ENCODE results near the gene AZIN2. TPM values are rescaled to one million over a fixed set of nuclear protein-coding genes. Genes with fewer than 3 reads are reported as not detected.

AZIN2 gene
- total RNA-seq, 1 experiment from 2014 or later = 1.5 TPM

GRCh38 chr1:33036051-33036525 is 44.9 kb upstream of the AZIN2 start:
- ChIA-PET POLR2A (no interaction called here), CTCF (interaction anchor here (0.6 kb wide), 1 partner anchor 27 kb away, joined by 6 read pairs; no protein-coding TSS in a partner anchor)
- H3K36me3 ChIP-seq (ENCODE audit: control insufficient read depth, insufficient read depth, low read length) = no peaks in the 10 kb centered on the region
- BruUV-seq (replicated peaks) = TSS peak; percentile 67
- no peaks in the 10 kb centered on the region for H3K27me3 ChIP-seq (replicated peaks; ENCODE audit: control insufficient read depth, insufficient read depth, low read length)
- peak; percentile 56 to 66 for DNase-seq
- H3K4me1 ChIP-seq = peaks cover 16% of the 10 kb centered on the region
- H3K27me3 Mint-ChIP-seq (ENCODE audit: insufficient read depth, unreplicated experiment) = no peaks in the 10 kb centered on the region
- no peaks in the 10 kb centered on the region for H3K9me3 Mint-ChIP-seq (ENCODE audit: unreplicated experiment)
- H3K27ac Mint-ChIP-seq (ENCODE audit: unreplicated experiment) = peak overlapping the region; percentile 98
- peak overlapping the region; percentile 71 for H3K4me3 ChIP-seq (ENCODE audit: low read depth, low read length)
- TF ChIP-seq CTCF (IDR thresholded peaks at IDR 0.05; ENCODE audit: insufficient read depth in 1 of 2, low read depth in 1 of 2, low read length in 1 of 2, severe bottlenecking in 1 of 2, unreplicated experiment in 1 of 2) = no peak
- peaks cover 40% of the 10 kb centered on the region for H3K36me3 Mint-ChIP-seq (ENCODE audit: insufficient read depth, unreplicated experiment)
- intact Hi-C loops (cut with micrococcal nuclease; ENCODE audit: unreplicated experiment) = loop anchor here (1.0 kb wide), 1 partner anchor 19 kb away; no protein-coding TSS in a partner anchor
- peak overlapping the region; percentile 96 for H3K4me3 Mint-ChIP-seq (ENCODE audit: unreplicated experiment)
- no peaks in the 10 kb centered on the region for H3K9me3 ChIP-seq
- peaks cover 13% of the 10 kb centered on the region for H3K4me1 Mint-ChIP-seq (ENCODE audit: low read depth, unreplicated experiment)

- Mint-ChIP-seq H3K36me3 (ENCODE audit: insufficient read depth, unreplicated experiment) (peaks cover 33% of the 10 kb centered on the region), H3K4me1 (ENCODE audit: low read depth, unreplicated experiment) (peaks cover 13% of the 10 kb centered on the region), H3K4me3 (ENCODE audit: unreplicated experiment) (peak within 1 kb of the TSS; percentile 96), H3K9me3 (ENCODE audit: unreplicated experiment) (no peaks in the 10 kb centered on the region), H3K27me3 (ENCODE audit: insufficient read depth, unreplicated experiment) (no peaks in the 10 kb centered on the region), H3K27ac (ENCODE audit: unreplicated experiment) (peak within 1 kb of the TSS; percentile 98)
- ChIA-PET POLR2A (no interaction called here), CTCF (interaction anchor here (0.6 kb wide), 1 partner anchor 26 kb away, joined by 6 read pairs; no protein-coding TSS in a partner anchor)
- no peaks in the 10 kb centered on the region for H3K36me3 ChIP-seq (ENCODE audit: control insufficient read depth, insufficient read depth, low read length)
- H3K9me3 ChIP-seq = no peaks in the 10 kb centered on the region
- intact Hi-C loops (cut with micrococcal nuclease; ENCODE audit: unreplicated experiment) = loop anchor here (1.0 kb wide), 1 partner anchor 18 kb away; no protein-coding TSS in a partner anchor
- H3K27me3 ChIP-seq (replicated peaks; ENCODE audit: control insufficient read depth, insufficient read depth, low read length) = no peaks in the 10 kb centered on the region
- peak; percentile 93 to 96 for DNase-seq
- H3K4me3 ChIP-seq (ENCODE audit: low read depth, low read length) = peak within 1 kb of the TSS; percentile 71
- peaks cover 16% of the 10 kb centered on the region for H3K4me1 ChIP-seq
- BruUV-seq (replicated peaks) = no TSS peak
- TF ChIP-seq CTCF (IDR thresholded peaks at IDR 0.05; ENCODE audit: insufficient read depth in 1 of 2, low read depth in 1 of 2, low read length in 1 of 2, severe bottlenecking in 1 of 2, unreplicated experiment in 1 of 2) = no peak
Observed at GRCh38 chr1:33036526-33037503, 44.1 kb upstream of the AZIN2 start, which contains the start of gene AK2. Gene AK2 (minus strand): TSS chr1:33036883. CDS start chr1:33036828, 55 bp downstream.

- H3K4me3 Mint-ChIP-seq (ENCODE audit: unreplicated experiment) = no peak overlapping the region
- peaks cover 13% of the 10 kb centered on the region for H3K4me1 Mint-ChIP-seq (ENCODE audit: low read depth, unreplicated experiment)
- H3K9me3 Mint-ChIP-seq (ENCODE audit: unreplicated experiment) = no peaks in the 10 kb centered on the region
- Histone ChIP-seq H3K36me3 (ENCODE audit: control insufficient read depth, insufficient read depth, low read length) (no peaks in the 10 kb centered on the region), H3K4me1 (peaks cover 11% of the 10 kb centered on the region), H3K27me3 (replicated peaks; ENCODE audit: control insufficient read depth, insufficient read depth, low read length) (no peaks in the 10 kb centered on the region), H3K4me3 (ENCODE audit: low read depth, low read length) (no peak overlapping the region), H3K9me3 (no peaks in the 10 kb centered on the region)
- no TSS peak for BruUV-seq (replicated peaks)
- no peak for TF ChIP-seq CTCF (IDR thresholded peaks at IDR 0.05; ENCODE audit: insufficient read depth in 1 of 2, low read depth in 1 of 2, low read length in 1 of 2, severe bottlenecking in 1 of 2, unreplicated experiment in 1 of 2)
- H3K27ac Mint-ChIP-seq (ENCODE audit: unreplicated experiment) = no peak overlapping the region
- no peak for DNase-seq
- ChIA-PET CTCF (no interaction called here), POLR2A (no interaction called here)
- H3K27me3 Mint-ChIP-seq (ENCODE audit: insufficient read depth, unreplicated experiment) = no peaks in the 10 kb centered on the region
- intact Hi-C loops (cut with micrococcal nuclease; ENCODE audit: unreplicated experiment) = no loop called here
- H3K36me3 Mint-ChIP-seq (ENCODE audit: insufficient read depth, unreplicated experiment) = peaks cover 13% of the 10 kb centered on the region
Observed at GRCh38 chr1:33039840-33040239, 41.1 kb upstream of the AZIN2 start.

Data from Caco-2 (cell line).